IPS-15b (cell line): ENCODE data around the gene PHF10.

Source experiments
- H3K27me3 ChIP-seq: one replicate; pipeline ENCODE4 v1.6.1; 2013; ENCODE audit warnings: low read length; ENCODE audit not compliant: control insufficient read depth, insufficient read depth
- H3K36me3 ChIP-seq: one replicate; pipeline ENCODE4 v1.6.1; 2013; ENCODE audit warnings: low read length; ENCODE audit not compliant: control insufficient read depth, insufficient read depth
- H3K4me1 ChIP-seq: one replicate; pipeline ENCODE4 v1.6.1; 2013; ENCODE audit warnings: mild to moderate bottlenecking, low read length; ENCODE audit not compliant: control insufficient read depth, insufficient read depth
- H3K4me3 ChIP-seq: one replicate; pipeline ENCODE4 v1.5.1; 2013; ENCODE audit warnings: low read depth, low read length
- H3K9ac ChIP-seq: one replicate; pipeline ENCODE4 v1.6.1; 2013; ENCODE audit warnings: low read depth, mild to moderate bottlenecking, low read length
- H3K9me3 ChIP-seq: one replicate; pipeline ENCODE4 v1.6.1; 2013; ENCODE audit warnings: mild to moderate bottlenecking, low read length; ENCODE audit not compliant: control insufficient read depth, insufficient read depth

PHF10 gene

GRCh38 chr6:169654598-169655391, 69.5 kb downstream of the PHF10 start:
- Histone ChIP-seq H3K27me3 (no peaks in the 10 kb centered on the region), H3K4me3 (no peak overlapping the region), H3K36me3 (peaks cover 45% of the 10 kb centered on the region), H3K4me1 (no peaks in the 10 kb centered on the region), H3K9ac (no peak overlapping the region), H3K9me3 (peaks cover 5% of the 10 kb centered on the region)
